GM18909 (cell line): ENCODE measurements around the gene ZNF547.
A peak's percentile ranks its signal among the peaks of the same experiment; 100 is the strongest.

ENCODE experiments used
- ATAC-seq: cut with Tn5 transposase; IDR thresholded peaks from one replicate; pipeline ENCODE4 v1.9.1; 2021; ENCODE audit warnings: mild to moderate bottlenecking; ENCODE audit not compliant: unreplicated experiment, poor library complexity

The ZNF547 gene

GRCh38 chr19:57362997-57363687 lies at the start of gene ZNF547, which contains the start of gene TRAPPC2B:
Gene ZNF547 (plus strand): TSS chr19:57363551. CDS start chr19:57368556, 5,005 bp downstream.
Gene TRAPPC2B (plus strand): TSS chr19:57363551. CDS start chr19:57364834, 1,283 bp downstream.
- peak; percentile 97 for ATAC-seq

GRCh38 chr19:57314146-57314545 lies 49.2 kb upstream of the ZNF547 start:
- no peak for ATAC-seq

GRCh38 chr19:57317503-57317902 lies 45.8 kb upstream of the ZNF547 start:
- no peak for ATAC-seq

GRCh38 chr19:57319869-57320179 lies 43.5 kb upstream of the ZNF547 start:
- ATAC-seq: no peak

GRCh38 chr19:57320180-57321084 lies 42.9 kb upstream of the ZNF547 start, which contains the start of gene ZNF543:
Gene ZNF543 (plus strand): TSS chr19:57320472. CDS start chr19:57320854, 382 bp downstream.
- ATAC-seq: peak; percentile 97

- ATAC-seq: no peak
These were observed 42.2 kb upstream of the ZNF547 start for GRCh38 chr19:57321116-57321515.

- ATAC-seq: no peak
These were observed 41.6 kb upstream of the ZNF547 start for GRCh38 chr19:57321751-57322150.

- no peak for ATAC-seq
These were observed 38.4 kb upstream of the ZNF547 start for GRCh38 chr19:57324992-57325391.

- no peak for ATAC-seq
These were observed 35.4 kb upstream of the ZNF547 start for GRCh38 chr19:57327993-57328392.

GRCh38 chr19:57334191-57334590 lies 29.2 kb upstream of the ZNF547 start:
- no peak for ATAC-seq

GRCh38 chr19:57338877-57339276 lies 24.5 kb upstream of the ZNF547 start:
- ATAC-seq: no peak

- ATAC-seq: no peak
These were observed 20.8 kb upstream of the ZNF547 start for GRCh38 chr19:57342582-57342981.

- no peak for ATAC-seq
These were observed 15.2 kb upstream of the ZNF547 start for GRCh38 chr19:57348136-57348535.

- peak; percentile 98 for ATAC-seq
These were observed 12.2 kb upstream of the ZNF547 start, which contains the start of gene ZNF304 for GRCh38 chr19:57350877-57351805. Gene ZNF304 (plus strand): TSS chr19:57351271. CDS start chr19:57351665, 394 bp downstream.

- peak; percentile 7 for ATAC-seq
These were observed 11.5 kb upstream of the ZNF547 start for GRCh38 chr19:57351867-57352266.

GRCh38 chr19:57355916-57356315 lies 7.4 kb upstream of the ZNF547 start:
- no peak for ATAC-seq

- ATAC-seq: no peak
These were observed 5.9 kb upstream of the ZNF547 start for GRCh38 chr19:57357406-57357805.

GRCh38 chr19:57359300-57359699 lies 4.1 kb upstream of the ZNF547 start:
- no peak for ATAC-seq

- no peak for ATAC-seq
These were observed 932 bp upstream of the ZNF547 start for GRCh38 chr19:57362419-57362818.

- ATAC-seq: peak; percentile 7
These were observed 384 bp downstream of the ZNF547 start for GRCh38 chr19:57363688-57364181.
